CD14-positive monocyte (primary cell): Measurements from ENCODE around the gene KCNT1. TPM values are rescaled to one million over a fixed set of nuclear protein-coding genes. Genes with fewer than 3 reads are reported as not detected.

Experiments used
- DNase-seq, 3 donors: peaks; one replicate each; pipeline ENCODE4 v3.0.0-alpha.2; 2011 to 2022
- H2AFZ ChIP-seq: 2 replicates; pipeline ENCODE4 v1.6.0; 2012; ENCODE audit warnings: mild to moderate bottlenecking, low read depth, low read length, inconsistent platforms; ENCODE audit not compliant: insufficient read depth, poor library complexity, severe bottlenecking
- H3K27ac ChIP-seq, 2 donors: 1 replicate in 1 of 2; 2 replicates in 1 of 2; pipeline ENCODE4 v1.5.1; 2012 to 2013; ENCODE audit warnings: low read length in 2 of 2, control low read depth in 1 of 2, inconsistent platforms in 1 of 2, low read depth in 1 of 2, mild to moderate bottlenecking in 1 of 2
- H3K27me3 ChIP-seq, 2 donors: one replicate each; pipeline versions ENCODE4 v1.6.0 to v1.6.1; 2011 to 2013; ENCODE audit warnings: low read length in 2 of 2; ENCODE audit not compliant: control insufficient read depth in 2 of 2, insufficient read depth in 2 of 2
- H3K36me3 ChIP-seq, 2 donors: replicated peaks in 1 of 2; 1 replicate in 1 of 2; 2 replicates in 1 of 2; pipeline versions ENCODE4 v1.5.1 to v1.6.1; 2012 to 2013; ENCODE audit warnings: low read length in 2 of 2, control low read depth in 1 of 2, inconsistent platforms in 1 of 2, mild to moderate bottlenecking in 1 of 2; ENCODE audit not compliant: insufficient read depth in 2 of 2, control insufficient read depth in 1 of 2
- H3K4me1 ChIP-seq, 2 donors: 1 replicate in 1 of 2; 2 replicates in 1 of 2; pipeline versions ENCODE4 v1.5.1 to v1.6.1; 2012 to 2013; ENCODE audit warnings: low read length in 2 of 2, control low read depth in 1 of 2, inconsistent platforms in 1 of 2, mild to moderate bottlenecking in 1 of 2, moderate library complexity in 1 of 2; ENCODE audit not compliant: insufficient read depth in 2 of 2, control insufficient read depth in 1 of 2
- H3K4me2 ChIP-seq: replicated peaks from 2 replicates; pipeline ENCODE3; 2012; ENCODE audit warnings: low read length, moderate library complexity, mild to moderate bottlenecking; ENCODE audit not compliant: poor library complexity, severe bottlenecking; ENCODE audit errors: extremely low read depth
- H3K4me3 ChIP-seq, 3 experiments: fragments of 200-600 bp in 1 of 3; sonication (generic) in 1 of 3; replicated peaks in 1 of 3; 1 replicate in 2 of 3; 2 replicates in 1 of 3; pipeline ENCODE4 v1.5.1; 2011 to 2013; ENCODE audit warnings: low read length in 3 of 3, mild to moderate bottlenecking in 3 of 3, control low read depth in 2 of 3, low read depth in 2 of 3, inconsistent platforms in 1 of 3, moderate library complexity in 1 of 3
- H3K79me2 ChIP-seq: 2 replicates; pipeline ENCODE4 v1.6.0; 2012; ENCODE audit warnings: mild to moderate bottlenecking, control low read depth, inconsistent platforms, low read length, moderate library complexity; ENCODE audit not compliant: insufficient read depth
- H3K9ac ChIP-seq: 2 replicates; pipeline ENCODE4 v1.6.0; 2017; ENCODE audit warnings: low read length, mild to moderate bottlenecking; ENCODE audit not compliant: insufficient read depth, poor library complexity, severe bottlenecking
- H3K9me3 ChIP-seq, 2 donors: replicated peaks in 1 of 2; 1 replicate in 1 of 2; 2 replicates in 1 of 2; pipeline versions ENCODE4 v1.5.1 to v1.6.1; 2012 to 2013; ENCODE audit warnings: low read length in 2 of 2, control low read depth in 1 of 2; ENCODE audit not compliant: control insufficient read depth in 1 of 2, insufficient read depth in 1 of 2
- H4K20me1 ChIP-seq: 2 replicates; pipeline ENCODE4 v1.6.0; 2012; ENCODE audit warnings: mild to moderate bottlenecking, low read length, control low read depth, moderate library complexity; ENCODE audit not compliant: insufficient read depth
- H3K27ac Mint-ChIP-seq, 7 donors: one replicate each; pipeline ENCODE4 v1.8.0; 2020; ENCODE audit warnings: mild to moderate bottlenecking in 7 of 7, mixed read lengths in 7 of 7, moderate library complexity in 6 of 7, inconsistent platforms in 2 of 7
- H3K27me3 Mint-ChIP-seq, 3 donors: one replicate each; pipeline ENCODE4 v1.8.0; 2021 to 2022; ENCODE audit warnings: low read depth in 3 of 3, mild to moderate bottlenecking in 3 of 3, mixed read lengths in 3 of 3, moderate library complexity in 3 of 3, inconsistent platforms in 1 of 3
- H3K36me3 Mint-ChIP-seq, 2 donors: one replicate each; pipeline ENCODE4 v1.8.0; 2020; ENCODE audit warnings: mixed read lengths in 2 of 2, inconsistent platforms in 1 of 2, mild to moderate bottlenecking in 1 of 2
- H3K4me1 Mint-ChIP-seq: one replicate; pipeline ENCODE4 v1.8.0; 2020; ENCODE audit warnings: mild to moderate bottlenecking, mixed read lengths
- H3K4me3 Mint-ChIP-seq, 2 donors: one replicate each; pipeline ENCODE4 v1.8.0; 2020; ENCODE audit warnings: mild to moderate bottlenecking in 2 of 2, mixed read lengths in 2 of 2, moderate library complexity in 1 of 2
- H3K9me3 Mint-ChIP-seq, 7 donors: one replicate each; pipeline ENCODE4 v1.8.0; 2020 to 2022; ENCODE audit warnings: mixed read lengths in 7 of 7, mild to moderate bottlenecking in 6 of 7, moderate library complexity in 6 of 7, inconsistent platforms in 2 of 7
- WGBS: methylation state at CpG from one replicate; pipeline ENCODE4 v1.1.5; 2013; ENCODE audit warnings: missing lambda C conversion rate; ENCODE audit not compliant: insufficient coverage; 5-methylcytosine and 5-hydroxymethylcytosine counted together
- intact Hi-C, 2 donors: fragments of 100-400 bp; cut with micrococcal nuclease; formaldehyde crosslinking; loops; one replicate each; pipeline versions ENCODE4 v1.15.0 to v1.15.1; 2023
- polyA plus RNA-seq, 3 donors: library from polyadenylated mRNA; depleted of rRNA in 1 of 3; unstranded in 2 of 3; stranded (reverse) in 1 of 3; fragments of 300-500 nt in 2 of 3; fragments of >200 nt in 1 of 3; fragmentation: Illumina TruSeq in 2 of 3; gene quantifications; 1 replicate in 2 of 3; 2 replicates in 1 of 3; pipeline ENCODE4 v1.2.3, GENCODE V29; 2012 to 2021
- TF ChIP-seq, protein P1 (sequence below): fragments of 200-600 bp; IDR thresholded peaks from one replicate; pipeline ENCODE4 v1.8.0; 2022; ENCODE audit warnings: antibody characterized with exemption, mild to moderate bottlenecking

Gene KCNT1
- polyA plus RNA-seq, 3 donors, result not detected

DNA sequence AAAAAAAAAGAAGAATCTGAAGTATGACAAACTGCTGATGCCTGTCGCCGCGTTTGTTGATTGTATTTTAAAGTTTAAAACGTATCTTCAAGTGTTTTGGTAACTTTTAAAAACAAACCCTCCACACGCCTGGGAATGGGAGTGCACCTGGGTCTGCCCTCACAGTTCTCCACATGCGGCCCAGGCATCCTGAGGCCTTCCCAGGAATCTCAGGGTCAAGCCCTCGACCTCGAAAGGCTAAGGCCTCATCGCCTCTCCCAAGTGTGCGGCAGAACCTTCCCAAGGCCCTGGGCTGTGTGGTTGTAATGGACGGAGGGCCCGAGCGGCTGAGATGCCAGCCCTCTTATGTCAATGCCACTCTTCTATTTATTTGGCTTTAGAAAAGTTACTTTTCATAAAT is 111.0 kb downstream of the KCNT1 start:
- H4K20me1 ChIP-seq, result no peaks in the 10 kb centered on the region
- Mint-ChIP-seq H3K9me3 (no peaks in the 10 kb centered on the region), H3K27ac (no peak overlapping the region), H3K36me3 (peaks cover 82 to 86% of the 10 kb centered on the region in 2 donors), H3K27me3 (no peaks in the 10 kb centered on the region), H3K4me1 (no peaks in the 10 kb centered on the region), H3K4me3 (no peak overlapping the region)
- WGBS, result 96% methylated on average over 4 of the region's 13 CpGs
- TF ChIP-seq, protein P1, sequence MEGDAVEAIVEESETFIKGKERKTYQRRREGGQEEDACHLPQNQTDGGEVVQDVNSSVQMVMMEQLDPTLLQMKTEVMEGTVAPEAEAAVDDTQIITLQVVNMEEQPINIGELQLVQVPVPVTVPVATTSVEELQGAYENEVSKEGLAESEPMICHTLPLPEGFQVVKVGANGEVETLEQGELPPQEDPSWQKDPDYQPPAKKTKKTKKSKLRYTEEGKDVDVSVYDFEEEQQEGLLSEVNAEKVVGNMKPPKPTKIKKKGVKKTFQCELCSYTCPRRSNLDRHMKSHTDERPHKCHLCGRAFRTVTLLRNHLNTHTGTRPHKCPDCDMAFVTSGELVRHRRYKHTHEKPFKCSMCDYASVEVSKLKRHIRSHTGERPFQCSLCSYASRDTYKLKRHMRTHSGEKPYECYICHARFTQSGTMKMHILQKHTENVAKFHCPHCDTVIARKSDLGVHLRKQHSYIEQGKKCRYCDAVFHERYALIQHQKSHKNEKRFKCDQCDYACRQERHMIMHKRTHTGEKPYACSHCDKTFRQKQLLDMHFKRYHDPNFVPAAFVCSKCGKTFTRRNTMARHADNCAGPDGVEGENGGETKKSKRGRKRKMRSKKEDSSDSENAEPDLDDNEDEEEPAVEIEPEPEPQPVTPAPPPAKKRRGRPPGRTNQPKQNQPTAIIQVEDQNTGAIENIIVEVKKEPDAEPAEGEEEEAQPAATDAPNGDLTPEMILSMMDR, result no peak
- H3K9me3 ChIP-seq, result no peaks in the 10 kb centered on the region
- peaks cover 78 to 91% of the 10 kb centered on the region in 2 donors for H3K36me3 ChIP-seq
- no peaks in the 10 kb centered on the region for H3K4me1 ChIP-seq
- no peaks in the 10 kb centered on the region for H3K79me2 ChIP-seq
- H3K27me3 ChIP-seq, result no peaks in the 10 kb centered on the region
- H3K4me2 ChIP-seq, result no peak overlapping the region
- intact Hi-C loops, result no loop called here
- no peak overlapping the region for H3K9ac ChIP-seq
- no peak overlapping the region for H2AFZ ChIP-seq
- DNase-seq, result no peak
- H3K27ac ChIP-seq, result no peak overlapping the region
- H3K4me3 ChIP-seq, result no peak overlapping the region

DNA sequence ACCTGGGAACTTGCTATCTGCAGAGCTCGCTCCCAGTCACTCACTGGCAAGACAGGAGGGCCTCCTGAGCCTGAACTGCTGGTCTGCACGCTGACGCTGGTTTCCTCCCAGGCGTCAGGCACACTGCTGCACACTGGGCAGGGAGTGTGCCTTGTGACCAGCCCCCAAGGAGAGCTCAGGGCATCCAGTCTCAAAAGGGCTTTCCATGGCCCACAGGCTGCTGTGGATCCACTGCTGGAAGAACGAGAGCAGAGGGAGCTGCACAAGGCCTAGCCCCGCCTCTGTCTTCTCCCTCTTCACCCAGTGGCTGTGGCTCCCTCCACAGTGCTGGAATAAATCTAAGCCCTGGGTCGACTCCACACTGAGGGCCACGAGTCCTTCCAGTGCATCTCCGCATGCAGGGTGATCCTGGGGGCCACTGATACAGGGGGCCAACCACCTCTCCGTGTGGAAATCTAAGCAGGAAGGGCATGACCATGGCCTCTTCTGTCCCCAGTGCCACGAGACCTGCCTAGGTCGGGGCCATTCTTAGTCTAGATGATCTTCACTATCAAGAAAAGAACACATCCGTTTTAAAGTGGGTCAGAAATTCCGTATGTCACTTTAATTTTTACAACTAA is 111.8 kb downstream of the KCNT1 start:
- DNase-seq, result no peak
- H3K36me3 ChIP-seq, result peaks cover 86 to 99% of the 10 kb centered on the region in 2 donors
- no peaks in the 10 kb centered on the region for H3K27me3 ChIP-seq
- WGBS, result 94% methylated on average over 10 of the region's 14 CpGs
- H3K4me1 ChIP-seq, result no peaks in the 10 kb centered on the region
- Mint-ChIP-seq H3K27me3 (no peaks in the 10 kb centered on the region), H3K9me3 (peaks cover 0 to 2% (median 0%) of the 10 kb centered on the region in 7 donors), H3K36me3 (peaks cover 89 to 94% of the 10 kb centered on the region in 2 donors), H3K4me1 (no peaks in the 10 kb centered on the region), H3K4me3 (no peak overlapping the region), H3K27ac (no peak overlapping the region)
- no peak overlapping the region for H3K27ac ChIP-seq
- H3K79me2 ChIP-seq, result no peaks in the 10 kb centered on the region
- H2AFZ ChIP-seq, result no peak overlapping the region
- intact Hi-C loops, result no loop called here
- no peaks in the 10 kb centered on the region for H3K9me3 ChIP-seq
- no peak overlapping the region for H3K9ac ChIP-seq
- no peaks in the 10 kb centered on the region for H4K20me1 ChIP-seq
- H3K4me3 ChIP-seq, result no peak overlapping the region
- H3K4me2 ChIP-seq, result no peak overlapping the region
- TF ChIP-seq, protein P1, result no peak
